GM19035 (cell line): ENCODE data around the gene COG4.

Experiments used
- ATAC-seq: cut with Tn5 transposase; IDR thresholded peaks from one replicate; pipeline ENCODE4 v1.9.1; 2021; ENCODE audit not compliant: unreplicated experiment

COG4 gene

GRCh38 chr16:70434484-70435260, 88.7 kb downstream of the COG4 start:
- ATAC-seq = no peak

GRCh38 chr16:70433458-70434103, 89.8 kb downstream of the COG4 start:
- no peak for ATAC-seq

GRCh38 chr16:70432723-70433457, 90.5 kb downstream of the COG4 start:
- no peak for ATAC-seq

- no peak for ATAC-seq
Observed at GRCh38 chr16:70432356-70432722, 91.0 kb downstream of the COG4 start.

GRCh38 chr16:70430667-70431536, 92.5 kb downstream of the COG4 start:
- peak; percentile 52 for ATAC-seq
